ENCODE measurements around the gene SCYL2.
"Not testable (repeated sequence)": the region's sequence is repeated elsewhere in the genome, so short reads cannot be mapped to it uniquely, and the experiment has no call there.

SCYL2 gene

DNA sequence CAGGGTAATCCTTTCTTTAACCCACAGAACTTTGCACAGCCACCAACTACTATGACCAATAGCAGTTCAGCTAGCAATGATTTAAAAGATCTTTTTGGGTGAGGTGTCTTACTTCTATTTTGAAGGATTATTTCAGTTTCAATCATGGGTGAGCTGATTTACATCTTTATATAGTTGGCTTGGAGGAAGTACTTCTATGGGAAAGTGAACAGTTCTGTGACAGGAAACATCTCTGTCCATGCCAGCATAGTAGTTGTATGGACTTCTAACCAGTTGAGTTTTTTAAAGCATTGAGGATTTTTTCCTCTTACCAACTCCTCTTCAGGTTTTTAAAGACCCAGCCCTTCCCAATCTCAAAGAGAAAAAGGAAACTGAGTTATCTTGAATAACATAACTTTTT, 72.1 kb downstream of the SCYL2 start:
- Histone ChIP-seq H3K27ac (ENCODE audit: insufficient read depth, low read length, poor library complexity, severe bottlenecking) (no peak overlapping the region), H3K9me3 (ENCODE audit: control insufficient read depth, low read length) (no peaks in the 10 kb centered on the region), H3K27me3 (replicated peaks; ENCODE audit: control insufficient read depth, insufficient read depth, low read length, poor library complexity, severe bottlenecking) (no peaks in the 10 kb centered on the region), H3K36me3 (ENCODE audit: control insufficient read depth, insufficient read depth, low read length) (peaks cover 19% of the 10 kb centered on the region), H3K4me1 (ENCODE audit: control insufficient read depth, insufficient read depth, low read length, poor library complexity, severe bottlenecking) (no peaks in the 10 kb centered on the region), H3K4me3 (ENCODE audit: insufficient read depth, low read depth, low read length, poor library complexity, severe bottlenecking) (no peak overlapping the region)
- no peak for DNase-seq

DNA sequence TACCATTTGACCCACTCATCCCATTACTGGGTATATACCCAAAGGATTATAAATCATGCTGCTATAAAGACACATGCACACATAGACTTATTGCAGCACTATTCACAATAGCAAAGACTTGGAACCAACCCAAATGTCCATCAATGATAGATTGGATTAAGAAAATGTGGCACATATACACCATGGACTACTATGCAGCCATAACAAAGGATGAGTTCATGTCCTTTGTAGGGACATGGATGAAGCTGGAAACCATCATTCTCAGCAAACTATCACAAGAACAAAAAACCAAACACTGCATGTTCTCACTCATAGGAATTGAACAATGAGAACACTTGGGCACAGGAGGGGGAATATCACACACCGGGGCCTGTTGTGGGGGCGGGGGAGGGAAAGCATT, 75.9 kb downstream of the SCYL2 start:
- H3K27me3 ChIP-seq (replicated peaks; ENCODE audit: control insufficient read depth, insufficient read depth, low read length, poor library complexity, severe bottlenecking); H3K27ac ChIP-seq (ENCODE audit: insufficient read depth, low read length, poor library complexity, severe bottlenecking); H3K9me3 ChIP-seq (ENCODE audit: control insufficient read depth, low read length); H3K4me1 ChIP-seq (ENCODE audit: control insufficient read depth, insufficient read depth, low read length, poor library complexity, severe bottlenecking); H3K36me3 ChIP-seq (ENCODE audit: control insufficient read depth, insufficient read depth, low read length); H3K4me3 ChIP-seq (ENCODE audit: insufficient read depth, low read depth, low read length, poor library complexity, severe bottlenecking); DNase-seq: not testable (repeated sequence)

DNA sequence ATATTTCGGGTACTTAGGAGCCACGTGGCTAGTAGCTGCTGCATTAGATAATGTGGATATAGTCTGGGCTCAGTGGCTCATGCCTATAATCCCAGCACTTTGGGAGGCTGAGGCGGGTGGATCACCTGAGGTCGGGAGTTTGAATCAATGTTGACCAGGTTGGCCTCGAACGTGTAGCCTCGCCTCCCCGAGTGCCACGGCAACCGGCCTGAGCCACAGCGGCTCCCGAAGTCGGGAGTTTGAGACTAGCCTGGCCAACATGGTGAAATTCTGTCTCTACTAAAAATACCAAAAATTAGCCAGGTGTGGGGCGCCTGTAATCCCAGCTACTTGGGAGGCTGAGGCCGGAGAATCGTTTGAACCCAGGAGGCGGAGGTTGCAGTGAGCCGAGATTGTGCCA, 77.4 kb downstream of the SCYL2 start:
- not testable (repeated sequence) for H3K27ac ChIP-seq (ENCODE audit: insufficient read depth, low read length, poor library complexity, severe bottlenecking); DNase-seq; H3K27me3 ChIP-seq (replicated peaks; ENCODE audit: control insufficient read depth, insufficient read depth, low read length, poor library complexity, severe bottlenecking); H3K9me3 ChIP-seq (ENCODE audit: control insufficient read depth, low read length); H3K4me1 ChIP-seq (ENCODE audit: control insufficient read depth, insufficient read depth, low read length, poor library complexity, severe bottlenecking); H3K4me3 ChIP-seq (ENCODE audit: insufficient read depth, low read depth, low read length, poor library complexity, severe bottlenecking); H3K36me3 ChIP-seq (ENCODE audit: control insufficient read depth, insufficient read depth, low read length)

DNA sequence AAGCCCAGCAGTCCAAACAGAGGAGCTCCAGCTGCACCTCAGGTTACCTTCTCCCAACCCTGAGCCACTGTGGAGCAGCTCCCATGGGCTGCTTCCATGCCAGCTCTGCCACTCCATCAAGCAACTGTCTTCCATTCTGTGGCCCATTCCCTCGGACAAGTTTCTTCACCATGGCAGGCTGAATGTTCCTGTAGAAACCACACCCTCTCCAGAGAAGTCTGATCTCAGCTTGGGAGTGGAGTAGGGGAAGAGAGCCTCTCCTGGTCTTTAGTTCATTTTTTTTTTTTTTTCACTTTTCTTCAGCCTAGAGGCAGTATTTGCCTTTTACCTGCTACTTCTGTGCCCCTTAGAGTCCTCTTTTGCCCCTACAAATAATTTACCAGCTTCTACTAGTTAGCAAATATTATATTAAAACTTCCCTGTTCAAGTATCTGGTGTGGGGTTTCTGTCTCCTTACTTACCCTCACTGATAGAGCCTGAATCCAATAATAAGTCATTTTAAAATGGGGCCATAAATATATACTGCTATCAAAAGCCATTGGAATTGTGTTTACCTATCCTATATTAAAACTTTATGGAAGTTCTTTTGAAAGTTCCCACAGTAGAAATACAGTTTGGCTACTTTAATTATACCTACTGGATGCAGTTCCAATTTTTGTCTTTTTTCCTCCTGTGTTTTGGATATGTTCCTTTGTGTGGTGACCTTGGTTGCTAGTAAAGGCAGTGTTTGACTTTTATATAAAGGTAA, 78.2 kb downstream of the SCYL2 start:
- Histone ChIP-seq H3K9me3 (ENCODE audit: control insufficient read depth, low read length) (no peaks in the 10 kb centered on the region), H3K36me3 (ENCODE audit: control insufficient read depth, insufficient read depth, low read length) (no peaks in the 10 kb centered on the region), H3K27ac (ENCODE audit: insufficient read depth, low read length, poor library complexity, severe bottlenecking) (no peak overlapping the region), H3K27me3 (replicated peaks; ENCODE audit: control insufficient read depth, insufficient read depth, low read length, poor library complexity, severe bottlenecking) (no peaks in the 10 kb centered on the region), H3K4me3 (ENCODE audit: insufficient read depth, low read depth, low read length, poor library complexity, severe bottlenecking) (no peak overlapping the region), H3K4me1 (ENCODE audit: control insufficient read depth, insufficient read depth, low read length, poor library complexity, severe bottlenecking) (no peaks in the 10 kb centered on the region)
- no peak for DNase-seq

DNA sequence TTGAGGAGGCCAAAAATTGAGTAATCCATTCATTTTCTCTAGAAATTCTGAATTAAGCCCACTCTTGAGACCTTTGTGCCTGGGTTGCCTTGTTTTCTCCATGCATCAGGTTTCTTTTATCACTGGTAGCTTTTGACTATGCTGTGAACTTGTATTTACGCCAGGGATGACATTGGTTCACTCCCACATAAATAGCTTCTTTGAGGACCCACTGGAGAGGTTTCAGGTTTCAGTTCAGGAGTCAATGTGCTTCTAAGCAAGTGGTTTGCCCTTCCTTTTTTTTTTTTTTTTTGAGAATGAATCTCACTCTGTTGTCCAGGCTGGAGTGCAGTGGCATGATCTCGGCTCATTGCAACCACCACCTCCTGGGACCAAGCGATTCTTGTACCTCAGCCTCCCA, 79.7 kb downstream of the SCYL2 start:
- Histone ChIP-seq H3K27me3 (replicated peaks; ENCODE audit: control insufficient read depth, insufficient read depth, low read length, poor library complexity, severe bottlenecking) (no peaks in the 10 kb centered on the region), H3K9me3 (ENCODE audit: control insufficient read depth, low read length) (no peaks in the 10 kb centered on the region), H3K27ac (ENCODE audit: insufficient read depth, low read length, poor library complexity, severe bottlenecking) (no peak overlapping the region), H3K36me3 (ENCODE audit: control insufficient read depth, insufficient read depth, low read length) (no peaks in the 10 kb centered on the region), H3K4me1 (ENCODE audit: control insufficient read depth, insufficient read depth, low read length, poor library complexity, severe bottlenecking) (no peaks in the 10 kb centered on the region), H3K4me3 (ENCODE audit: insufficient read depth, low read depth, low read length, poor library complexity, severe bottlenecking) (no peak overlapping the region)
- DNase-seq: no peak

DNA sequence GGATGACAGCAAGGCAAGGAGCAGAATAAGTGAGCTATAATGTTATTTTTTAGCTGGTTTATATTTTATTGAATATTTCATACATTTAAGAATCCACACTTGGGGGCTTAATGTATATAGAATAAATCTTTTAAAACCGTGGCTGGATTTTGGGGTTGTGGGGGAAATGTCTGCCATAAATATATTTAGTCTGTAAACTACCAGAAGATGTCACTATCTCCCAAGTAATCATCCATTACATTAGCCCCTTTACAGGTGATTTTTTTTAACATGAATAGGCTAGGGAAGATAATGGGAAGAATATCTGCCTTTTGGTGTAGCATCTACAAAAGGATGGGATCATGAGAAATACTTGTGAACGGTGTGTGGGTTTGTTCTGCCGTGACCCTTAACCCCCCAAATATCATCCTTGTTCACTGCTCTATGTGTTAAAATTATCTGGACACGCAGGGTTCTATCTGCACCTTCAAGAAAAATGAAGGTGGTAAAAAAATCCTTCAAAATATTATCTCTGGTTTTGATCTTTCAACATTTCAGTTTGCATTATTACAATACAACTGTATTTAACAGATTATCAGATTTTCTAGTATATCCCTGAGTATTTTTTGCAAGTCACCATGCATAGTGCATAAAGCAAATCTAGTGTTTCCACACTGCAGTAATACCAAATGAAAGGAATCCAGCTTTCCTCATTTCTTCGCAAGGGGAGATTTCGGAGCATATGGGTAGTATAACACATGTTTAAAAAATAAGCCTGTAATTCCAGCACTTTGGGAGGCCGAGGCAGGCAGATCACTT, 81.9 kb downstream of the SCYL2 start:
- no peaks in the 10 kb centered on the region for H3K27me3 ChIP-seq (replicated peaks; ENCODE audit: control insufficient read depth, insufficient read depth, low read length, poor library complexity, severe bottlenecking)
- no peak for DNase-seq

DNA sequence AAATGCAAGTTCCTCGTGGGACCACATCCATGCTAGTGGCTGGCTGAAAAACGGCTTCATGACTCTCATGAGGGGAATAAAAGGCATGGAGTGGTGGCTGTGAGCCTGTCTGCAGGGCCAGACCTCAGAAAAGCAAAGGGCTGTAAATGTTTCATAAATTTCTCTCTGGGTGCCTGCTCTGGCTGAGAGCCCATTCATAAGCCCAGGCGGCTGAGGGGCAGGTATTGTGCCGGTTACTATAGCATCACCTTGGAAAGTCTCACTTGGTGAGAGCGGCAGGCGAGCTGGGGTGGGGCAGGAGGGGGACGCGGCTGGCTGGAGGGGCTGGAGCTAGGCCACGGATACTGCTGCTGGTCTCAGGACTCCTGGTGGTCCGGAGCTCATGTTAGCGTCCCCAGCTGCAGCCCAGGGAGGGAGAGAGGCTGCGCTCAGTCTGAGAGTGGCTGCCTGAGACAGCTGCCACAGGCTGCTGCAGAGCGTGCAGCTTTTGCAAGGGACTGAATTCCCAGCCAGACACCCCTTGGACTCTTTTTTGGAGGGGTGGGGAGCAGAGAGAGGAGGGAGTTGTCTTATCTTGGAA, 89.8 kb downstream of the SCYL2 start, which contains the start of gene SLC17A8:
Gene SLC17A8, plus strand, starts transcription at position 431 of the 580 bp plus-strand sequence. CDS start 318 bp downstream, outside the sequence.
- Histone ChIP-seq H3K36me3 (ENCODE audit: control insufficient read depth, insufficient read depth, low read length) (no peaks in the 10 kb centered on the region), H3K27me3 (replicated peaks; ENCODE audit: control insufficient read depth, insufficient read depth, low read length, poor library complexity, severe bottlenecking) (no peaks in the 10 kb centered on the region)
- no peak for DNase-seq

More for the DNA sequence above, 81.9 kb downstream of the SCYL2 start:
- Histone ChIP-seq H3K9me3 (ENCODE audit: control insufficient read depth, low read length) (no peaks in the 10 kb centered on the region), H3K36me3 (ENCODE audit: control insufficient read depth, insufficient read depth, low read length) (no peaks in the 10 kb centered on the region), H3K27ac (ENCODE audit: insufficient read depth, low read length, poor library complexity, severe bottlenecking) (no peak overlapping the region), H3K4me1 (ENCODE audit: control insufficient read depth, insufficient read depth, low read length, poor library complexity, severe bottlenecking) (no peaks in the 10 kb centered on the region), H3K4me3 (ENCODE audit: insufficient read depth, low read depth, low read length, poor library complexity, severe bottlenecking) (no peak overlapping the region)

DNA sequence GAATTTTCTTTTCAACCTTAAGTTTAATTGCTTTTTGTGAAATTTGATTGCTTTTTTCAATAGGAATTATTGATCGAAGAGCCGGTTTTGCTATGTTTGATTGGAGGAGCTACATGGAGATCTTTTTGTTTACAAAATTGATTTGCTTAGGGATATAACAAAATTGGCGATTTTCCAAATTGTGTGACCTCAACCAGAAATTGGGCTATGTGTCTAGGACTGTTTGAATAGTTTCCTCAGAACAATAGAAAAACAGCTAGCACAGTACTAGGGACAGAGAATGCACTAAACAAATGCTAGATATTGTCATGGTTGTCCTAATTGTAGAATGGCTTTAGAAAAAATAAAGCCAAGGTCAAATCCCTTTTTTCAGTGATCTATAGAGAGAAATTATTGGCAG, 92.3 kb downstream of the SCYL2 start:
- no peaks in the 10 kb centered on the region for H3K36me3 ChIP-seq (ENCODE audit: control insufficient read depth, insufficient read depth, low read length)

More for the DNA sequence above, 89.8 kb downstream of the SCYL2 start, which contains the start of gene SLC17A8:
- Histone ChIP-seq H3K27ac (ENCODE audit: insufficient read depth, low read length, poor library complexity, severe bottlenecking) (no peak within 1 kb of the TSS), H3K4me1 (ENCODE audit: control insufficient read depth, insufficient read depth, low read length, poor library complexity, severe bottlenecking) (no peaks in the 10 kb centered on the region), H3K4me3 (ENCODE audit: insufficient read depth, low read depth, low read length, poor library complexity, severe bottlenecking) (no peak within 1 kb of the TSS), H3K9me3 (ENCODE audit: control insufficient read depth, low read length) (no peaks in the 10 kb centered on the region)

DNA sequence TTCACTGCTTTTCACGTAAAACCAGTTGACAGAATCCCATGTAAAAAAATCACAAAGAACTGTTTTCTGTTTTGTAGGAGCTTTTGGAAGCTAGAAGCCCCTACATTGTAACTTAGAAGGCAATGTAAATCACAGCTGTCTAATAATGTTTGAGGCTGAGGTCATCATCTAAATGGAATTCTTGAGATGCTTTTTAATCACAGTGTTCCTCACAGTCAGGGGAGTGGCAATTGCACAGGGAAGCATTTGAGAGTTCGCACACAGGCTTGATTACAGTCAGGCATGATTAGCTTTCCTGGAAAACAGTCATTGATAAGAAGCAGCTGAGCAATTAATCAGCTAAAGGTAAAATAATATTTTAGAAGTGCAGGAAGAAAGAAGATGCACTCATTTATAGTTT, 92.8 kb downstream of the SCYL2 start:
- no peak for DNase-seq
- no peaks in the 10 kb centered on the region for H3K27me3 ChIP-seq (replicated peaks; ENCODE audit: control insufficient read depth, insufficient read depth, low read length, poor library complexity, severe bottlenecking)
- H3K4me3 ChIP-seq (ENCODE audit: insufficient read depth, low read depth, low read length, poor library complexity, severe bottlenecking): no peak overlapping the region
- H3K27ac ChIP-seq (ENCODE audit: insufficient read depth, low read length, poor library complexity, severe bottlenecking): no peak overlapping the region
- H3K9me3 ChIP-seq (ENCODE audit: control insufficient read depth, low read length): no peaks in the 10 kb centered on the region
- no peaks in the 10 kb centered on the region for H3K36me3 ChIP-seq (ENCODE audit: control insufficient read depth, insufficient read depth, low read length)
- H3K4me1 ChIP-seq (ENCODE audit: control insufficient read depth, insufficient read depth, low read length, poor library complexity, severe bottlenecking): no peaks in the 10 kb centered on the region

More for the DNA sequence above, 92.3 kb downstream of the SCYL2 start:
- Histone ChIP-seq H3K27ac (ENCODE audit: insufficient read depth, low read length, poor library complexity, severe bottlenecking) (no peak overlapping the region), H3K27me3 (replicated peaks; ENCODE audit: control insufficient read depth, insufficient read depth, low read length, poor library complexity, severe bottlenecking) (no peaks in the 10 kb centered on the region), H3K4me3 (ENCODE audit: insufficient read depth, low read depth, low read length, poor library complexity, severe bottlenecking) (no peak overlapping the region), H3K4me1 (ENCODE audit: control insufficient read depth, insufficient read depth, low read length, poor library complexity, severe bottlenecking) (no peaks in the 10 kb centered on the region), H3K9me3 (ENCODE audit: control insufficient read depth, low read length) (no peaks in the 10 kb centered on the region)
- DNase-seq: no peak

DNA sequence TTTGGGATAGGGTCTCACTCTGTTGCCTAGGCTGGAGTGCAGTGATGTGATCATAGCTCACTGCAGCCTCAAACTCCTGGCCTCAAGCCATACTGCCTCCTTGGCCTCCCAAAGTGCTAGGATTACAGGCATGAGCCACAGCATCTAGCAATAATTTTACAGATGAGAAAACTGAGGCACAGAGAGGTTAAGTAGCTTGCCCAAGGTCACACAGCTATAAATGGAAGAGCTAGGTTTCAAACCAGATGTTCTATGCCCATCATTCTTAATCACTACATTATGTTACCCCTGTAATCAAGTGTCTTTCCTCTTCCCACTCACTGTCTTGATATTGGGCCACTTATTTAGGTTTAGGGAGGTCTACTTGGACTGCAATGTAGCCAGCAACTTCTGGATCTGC, 93.5 kb downstream of the SCYL2 start:
- Histone ChIP-seq H3K36me3 (ENCODE audit: control insufficient read depth, insufficient read depth, low read length) (no peaks in the 10 kb centered on the region), H3K4me3 (ENCODE audit: insufficient read depth, low read depth, low read length, poor library complexity, severe bottlenecking) (no peak overlapping the region), H3K4me1 (ENCODE audit: control insufficient read depth, insufficient read depth, low read length, poor library complexity, severe bottlenecking) (no peaks in the 10 kb centered on the region), H3K27me3 (replicated peaks; ENCODE audit: control insufficient read depth, insufficient read depth, low read length, poor library complexity, severe bottlenecking) (no peaks in the 10 kb centered on the region), H3K27ac (ENCODE audit: insufficient read depth, low read length, poor library complexity, severe bottlenecking) (no peak overlapping the region), H3K9me3 (ENCODE audit: control insufficient read depth, low read length) (no peaks in the 10 kb centered on the region)
- DNase-seq: no peak

Data from effector memory CD4-positive, alpha-beta T cell (primary cell).